Measurements from ENCODE around the gene C19orf25.

Gene C19orf25

DNA sequence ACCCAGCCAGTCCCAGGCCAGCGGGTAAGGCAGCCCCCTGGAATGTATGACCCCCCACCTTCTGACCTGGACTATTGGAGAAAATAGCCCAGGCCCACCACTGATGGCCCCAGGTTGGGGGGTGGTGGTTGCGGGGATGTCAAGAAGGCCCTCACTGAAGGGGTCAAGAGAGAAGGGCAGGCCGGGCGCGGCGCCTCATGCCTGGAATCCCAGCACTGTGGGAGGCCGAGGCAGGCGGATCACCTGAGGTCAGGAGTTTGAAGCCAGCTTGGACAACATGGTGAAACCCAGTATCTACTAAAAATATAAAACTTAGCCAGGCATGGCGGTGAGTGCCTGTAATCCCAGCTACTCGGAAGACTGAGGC lies 35.3 kb upstream of the C19orf25 start:
- DNase-seq (ENCODE audit: low read depth) = no peak
- TF ChIP-seq, protein P1, sequence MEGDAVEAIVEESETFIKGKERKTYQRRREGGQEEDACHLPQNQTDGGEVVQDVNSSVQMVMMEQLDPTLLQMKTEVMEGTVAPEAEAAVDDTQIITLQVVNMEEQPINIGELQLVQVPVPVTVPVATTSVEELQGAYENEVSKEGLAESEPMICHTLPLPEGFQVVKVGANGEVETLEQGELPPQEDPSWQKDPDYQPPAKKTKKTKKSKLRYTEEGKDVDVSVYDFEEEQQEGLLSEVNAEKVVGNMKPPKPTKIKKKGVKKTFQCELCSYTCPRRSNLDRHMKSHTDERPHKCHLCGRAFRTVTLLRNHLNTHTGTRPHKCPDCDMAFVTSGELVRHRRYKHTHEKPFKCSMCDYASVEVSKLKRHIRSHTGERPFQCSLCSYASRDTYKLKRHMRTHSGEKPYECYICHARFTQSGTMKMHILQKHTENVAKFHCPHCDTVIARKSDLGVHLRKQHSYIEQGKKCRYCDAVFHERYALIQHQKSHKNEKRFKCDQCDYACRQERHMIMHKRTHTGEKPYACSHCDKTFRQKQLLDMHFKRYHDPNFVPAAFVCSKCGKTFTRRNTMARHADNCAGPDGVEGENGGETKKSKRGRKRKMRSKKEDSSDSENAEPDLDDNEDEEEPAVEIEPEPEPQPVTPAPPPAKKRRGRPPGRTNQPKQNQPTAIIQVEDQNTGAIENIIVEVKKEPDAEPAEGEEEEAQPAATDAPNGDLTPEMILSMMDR (IDR thresholded peaks at IDR 0.05; ENCODE audit: low read depth, low read length) = no peak
- TF ChIP-seq MYC (IDR thresholded peaks at IDR 0.05; ENCODE audit: low read depth, low read length) (no peak), POLR2A (IDR thresholded peaks at IDR 0.05; ENCODE audit: extremely low read depth, insufficient read length) (no peak)
- TF ChIP-seq, protein P2, sequence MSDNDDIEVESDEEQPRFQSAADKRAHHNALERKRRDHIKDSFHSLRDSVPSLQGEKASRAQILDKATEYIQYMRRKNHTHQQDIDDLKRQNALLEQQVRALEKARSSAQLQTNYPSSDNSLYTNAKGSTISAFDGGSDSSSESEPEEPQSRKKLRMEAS (IDR thresholded peaks at IDR 0.05; ENCODE audit: low read depth, low read length) = no peak

DNA sequence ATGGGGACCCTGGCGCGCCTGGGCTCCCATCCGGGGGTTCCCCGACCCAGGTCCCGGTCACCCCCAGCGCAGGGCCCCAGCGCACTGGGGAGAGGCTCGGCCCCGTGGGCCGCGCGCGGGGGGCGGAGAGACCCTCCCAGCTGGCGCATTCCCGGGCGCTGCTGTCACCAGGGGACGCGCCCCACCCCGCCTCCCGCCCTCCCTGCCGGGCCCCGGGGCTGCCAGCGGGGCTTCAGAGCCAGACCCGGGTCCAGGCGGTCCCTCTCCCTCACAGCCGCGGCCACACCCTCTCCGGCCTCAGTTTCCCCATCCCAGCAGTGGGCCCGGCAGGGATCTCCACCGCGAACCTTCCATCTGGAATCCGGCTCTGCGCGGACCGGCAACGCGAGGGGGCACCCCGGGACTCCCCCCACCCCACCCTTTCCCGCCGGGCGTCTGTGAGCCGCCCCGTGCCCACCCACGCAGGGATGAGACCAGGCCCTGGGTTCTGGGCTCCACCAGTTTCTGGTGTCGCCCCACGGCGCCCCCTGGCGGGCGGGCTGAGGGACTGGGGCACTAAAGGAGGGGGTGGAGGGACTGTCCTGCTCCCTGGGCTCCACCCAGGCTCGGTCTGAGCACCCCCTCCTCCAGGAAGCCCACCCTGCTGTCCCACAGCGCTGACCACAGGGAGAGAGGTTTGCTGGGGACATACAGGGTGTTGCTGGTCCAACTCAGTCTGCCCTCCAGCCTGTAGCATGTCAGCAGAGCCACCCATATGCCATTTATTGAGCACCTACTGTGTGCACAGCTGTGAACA lies 34.7 kb upstream of the C19orf25 start:
- no peak for TF ChIP-seq MYC (IDR thresholded peaks at IDR 0.05; ENCODE audit: low read depth, low read length)
- TF ChIP-seq, protein P1 (IDR thresholded peaks at IDR 0.05; ENCODE audit: low read depth, low read length) = peak; percentile 54
- DNase-seq (ENCODE audit: low read depth) = peak; percentile 58
- H3K4me3 ChIP-seq (ENCODE audit: low read depth, low read length) = no peak overlapping the region

More for the DNA sequence above, 35.3 kb upstream of the C19orf25 start:
- H3K4me3 ChIP-seq (ENCODE audit: low read depth, low read length) = no peak overlapping the region

DNA sequence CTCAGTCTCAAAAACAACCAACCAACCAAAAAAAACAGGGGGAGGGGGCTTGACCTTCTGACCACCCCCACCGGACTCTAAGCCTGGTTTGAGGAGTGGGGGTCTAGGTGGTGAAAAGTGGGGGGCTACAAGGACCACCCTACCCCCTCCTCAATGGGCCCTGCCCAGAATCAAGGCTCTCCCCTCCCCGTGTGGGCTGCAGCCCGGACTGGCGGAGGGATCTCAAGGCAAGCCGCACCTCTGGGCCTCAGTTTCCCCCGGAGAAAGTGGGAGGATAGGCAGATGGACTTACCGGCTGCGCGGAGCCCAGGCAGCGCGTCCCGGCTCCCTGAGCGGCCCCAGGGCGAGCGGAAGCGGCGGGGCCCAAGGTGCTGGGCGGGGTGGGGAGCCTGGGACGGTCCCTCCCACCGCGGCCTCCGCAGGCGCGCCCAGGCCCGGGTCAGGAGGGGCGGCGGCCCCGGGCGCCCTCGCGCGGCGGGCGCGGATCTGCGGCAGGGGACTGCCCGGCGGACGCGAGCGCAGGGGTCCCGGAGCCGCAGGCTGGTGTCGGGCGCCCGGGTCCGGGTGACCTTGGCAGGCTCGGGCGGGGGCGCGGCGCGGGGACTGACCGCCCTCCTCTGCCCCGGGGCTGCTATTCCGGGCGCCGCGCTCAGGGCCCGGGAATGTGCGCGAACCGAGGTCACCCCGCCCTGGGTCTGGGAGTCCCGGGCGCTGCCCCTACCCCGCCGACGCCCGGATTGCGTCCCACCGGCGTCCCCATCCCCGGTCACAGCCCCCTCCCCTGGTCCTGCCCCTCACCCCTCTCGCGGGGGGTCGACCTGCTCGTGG lies 33.9 kb upstream of the C19orf25 start, which contains the start of gene ADAMTSL5:
TSS of gene ADAMTSL5 (minus strand) at position 349 of the 828 bp plus-strand sequence. CDS start 2,076 bp downstream, outside the sequence.
- DNase-seq (ENCODE audit: low read depth) = peak; percentile 74
- TF ChIP-seq POLR2A (IDR thresholded peaks at IDR 0.05; ENCODE audit: extremely low read depth, insufficient read length) = no peak
- TF ChIP-seq, protein P1 (IDR thresholded peaks at IDR 0.05; ENCODE audit: low read depth, low read length) = no peak
- TF ChIP-seq, protein P2 (IDR thresholded peaks at IDR 0.05; ENCODE audit: low read depth, low read length) = no peak
- TF ChIP-seq MYC (IDR thresholded peaks at IDR 0.05; ENCODE audit: low read depth, low read length) = no peak
- H3K4me3 ChIP-seq (ENCODE audit: low read depth, low read length) = no peak within 1 kb of the TSS

DNA sequence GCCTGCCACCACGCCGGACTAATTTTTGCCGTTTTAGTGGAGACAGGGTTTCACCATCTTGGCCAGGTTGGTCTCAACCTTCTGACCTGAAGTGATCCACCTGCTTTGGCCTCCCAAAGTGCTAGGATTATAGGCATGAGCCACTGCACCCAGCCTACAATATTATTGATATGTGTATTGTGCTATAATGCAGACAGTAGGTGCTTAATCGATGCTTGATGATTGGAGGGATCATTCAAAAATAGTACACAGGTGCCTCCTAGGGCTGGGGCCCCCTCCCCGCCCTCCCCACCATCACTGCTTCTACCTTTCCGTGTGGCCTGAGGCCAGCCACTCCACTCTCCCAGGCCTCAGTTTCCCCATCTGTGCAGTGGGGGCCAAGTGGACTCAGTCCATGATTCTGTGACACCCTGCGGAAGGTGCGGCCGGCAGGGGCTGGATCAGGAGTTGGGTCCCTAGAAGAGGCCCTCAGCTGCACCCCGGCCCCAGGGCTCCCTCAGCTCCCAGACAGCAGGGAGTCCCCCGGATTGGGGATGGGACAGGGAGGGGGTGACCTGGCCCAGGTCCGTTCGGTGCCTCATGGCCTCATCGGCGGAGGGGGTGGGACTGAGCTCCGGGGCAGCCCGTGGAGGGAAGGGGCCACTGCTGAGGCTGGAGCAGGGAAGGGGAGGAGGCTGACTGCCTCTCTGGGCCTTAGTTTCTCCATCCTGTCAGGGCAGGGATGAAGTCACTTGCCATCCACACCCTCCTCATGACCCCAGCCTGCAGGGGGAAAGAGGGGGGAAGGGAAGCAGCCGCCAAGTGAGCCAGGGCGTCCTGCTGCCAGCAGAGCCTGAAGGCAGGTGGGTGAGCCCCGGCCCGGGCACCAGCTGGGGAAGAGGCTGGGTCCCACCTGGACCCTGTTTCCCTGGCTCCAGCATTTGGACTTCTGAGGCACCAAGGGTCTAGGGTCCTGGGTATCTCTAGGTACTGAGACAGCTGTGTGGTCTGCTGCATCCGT lies 32.6 kb upstream of the C19orf25 start:
- H3K4me3 ChIP-seq (ENCODE audit: low read depth, low read length) = no peak overlapping the region
- no peak for DNase-seq (ENCODE audit: low read depth)
- no peak for TF ChIP-seq MYC (IDR thresholded peaks at IDR 0.05; ENCODE audit: low read depth, low read length)
- TF ChIP-seq, protein P2 (IDR thresholded peaks at IDR 0.05; ENCODE audit: low read depth, low read length) = no peak
- TF ChIP-seq, protein P1 (IDR thresholded peaks at IDR 0.05; ENCODE audit: low read depth, low read length) = no peak
- TF ChIP-seq POLR2A (IDR thresholded peaks at IDR 0.05; ENCODE audit: extremely low read depth, insufficient read length) = no peak

DNA sequence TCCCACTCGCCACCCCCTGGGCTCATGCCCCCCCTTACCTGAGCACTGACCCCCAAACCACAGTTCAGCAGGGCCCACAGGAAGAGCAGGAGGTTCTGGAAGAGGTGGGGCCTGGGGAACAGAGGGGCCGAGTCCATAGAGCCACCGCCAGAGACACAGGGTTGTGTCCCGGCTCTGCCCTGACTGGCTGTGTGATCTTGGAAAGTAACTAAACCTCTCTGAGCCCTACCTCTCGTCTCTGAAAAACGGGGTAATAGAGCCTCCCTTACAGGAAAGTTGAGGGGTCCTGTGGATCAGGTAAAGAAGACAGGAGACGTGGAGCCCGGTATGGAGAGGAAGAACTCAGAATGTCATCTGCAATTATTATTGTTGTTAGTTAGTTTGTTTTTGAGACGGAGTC lies 31.8 kb upstream of the C19orf25 start:
- H3K4me3 ChIP-seq (ENCODE audit: low read depth, low read length) = no peak overlapping the region
- no peak for DNase-seq (ENCODE audit: low read depth)
- TF ChIP-seq, protein P1 (IDR thresholded peaks at IDR 0.05; ENCODE audit: low read depth, low read length) = no peak
- TF ChIP-seq POLR2A (IDR thresholded peaks at IDR 0.05; ENCODE audit: extremely low read depth, insufficient read length) = no peak
- no peak for TF ChIP-seq MYC (IDR thresholded peaks at IDR 0.05; ENCODE audit: low read depth, low read length)
- TF ChIP-seq, protein P2 (IDR thresholded peaks at IDR 0.05; ENCODE audit: low read depth, low read length) = no peak

Data from NB4 (cell line).